Caco-2 (cell line): ENCODE results near the gene UBE2E2. TPM values are rescaled to one million over a fixed set of nuclear protein-coding genes. Genes with fewer than 3 reads are reported as not detected.

Experiments
- BruUV-seq: library from RNA; stranded (reverse); fragments of 400-500 nt; replicated peaks from 2 replicates; lab custom pipeline; 2021; lab: Mats Ljungman, UMichigan
- CTCF ChIA-PET: fragments of 300-600 bp; sonication (Branson Sonifier 250); formaldehyde crosslinking; loops from one replicate; lab custom pipeline; 2022; ENCODE audit warnings: antibody characterized with exemption; lab: Charles Lee
- POLR2A ChIA-PET: fragments of 300-600 bp; sonication (Branson Sonifier 250); formaldehyde crosslinking; loops from one replicate; lab custom pipeline; 2022; ENCODE audit warnings: antibody characterized with exemption; lab: Charles Lee
- DNase-seq, 2 experiments: peaks; one replicate each; pipeline versions ENCODE4 v3.0.0 to v3.0.0-alpha.2; 2020 to 2022
- H3K27me3 ChIP-seq: replicated peaks from 2 replicates; pipeline ENCODE4 v1.6.0; 2011; ENCODE audit warnings: low read length; ENCODE audit not compliant: control insufficient read depth, insufficient read depth
- H3K36me3 ChIP-seq: 2 replicates; pipeline ENCODE4 v1.5.1; 2011; ENCODE audit warnings: low read length; ENCODE audit not compliant: control insufficient read depth, insufficient read depth
- H3K4me1 ChIP-seq: fragments of 250-450 bp; sonication (Bioruptor Pico); 2 replicates; pipeline ENCODE4 v1.5.1; 2020; ENCODE audit warnings: mild to moderate bottlenecking
- H3K4me3 ChIP-seq: 2 replicates; pipeline ENCODE4 v1.5.1; 2011; ENCODE audit warnings: low read depth, mild to moderate bottlenecking, control low read depth, low read length
- H3K9me3 ChIP-seq: fragments of 250-450 bp; sonication (Bioruptor Pico); 2 replicates; pipeline ENCODE4 v1.5.1; 2020; ENCODE audit warnings: mild to moderate bottlenecking, moderate library complexity
- H3K27ac Mint-ChIP-seq: one replicate; pipeline ENCODE4 v1.8.0; 2022; ENCODE audit warnings: mixed read lengths; ENCODE audit not compliant: unreplicated experiment
- H3K27me3 Mint-ChIP-seq: one replicate; pipeline ENCODE4 v1.8.0; 2022; ENCODE audit warnings: mixed read lengths; ENCODE audit not compliant: insufficient read depth, unreplicated experiment
- H3K36me3 Mint-ChIP-seq: one replicate; pipeline ENCODE4 v1.8.0; 2022; ENCODE audit warnings: mild to moderate bottlenecking, mixed read lengths; ENCODE audit not compliant: insufficient read depth, unreplicated experiment
- H3K4me1 Mint-ChIP-seq: one replicate; pipeline ENCODE4 v1.8.0; 2022; ENCODE audit warnings: low read depth, mixed read lengths; ENCODE audit not compliant: unreplicated experiment
- H3K4me3 Mint-ChIP-seq: one replicate; pipeline ENCODE4 v1.8.0; 2022; ENCODE audit warnings: mild to moderate bottlenecking, moderate library complexity, mixed read lengths; ENCODE audit not compliant: unreplicated experiment
- H3K9me3 Mint-ChIP-seq: one replicate; pipeline ENCODE4 v1.8.0; 2022; ENCODE audit warnings: mixed read lengths; ENCODE audit not compliant: unreplicated experiment
- intact Hi-C: fragments of 100-400 bp; cut with micrococcal nuclease; formaldehyde crosslinking; loops from one replicate; pipeline ENCODE4 v1.10.0; 2022; ENCODE audit not compliant: unreplicated experiment
- total RNA-seq: library from RNA; stranded (reverse); gene quantifications from 2 replicates; pipeline ENCODE4 v1.2.3, GENCODE V29; 2022
- TF ChIP-seq, protein P1 (sequence below), 2 experiments: fragments of 200-600 bp in 1 of 2; IDR thresholded peaks; 1 replicate in 1 of 2; 2 replicates in 1 of 2; pipeline versions ENCODE4 v1.5.1 to v1.8.0; 2011 to 2022; ENCODE audit warnings: antibody characterized with exemption in 1 of 2, control low read depth in 1 of 2, inconsistent platforms in 1 of 2, low read depth in 1 of 2, low read length in 1 of 2, mild to moderate bottlenecking in 1 of 2, moderate library complexity in 1 of 2; ENCODE audit not compliant: insufficient read depth in 1 of 2, severe bottlenecking in 1 of 2, unreplicated experiment in 1 of 2

Gene UBE2E2
- total RNA-seq, 1 experiment from 2014 or later: 83.8 TPM

DNA sequence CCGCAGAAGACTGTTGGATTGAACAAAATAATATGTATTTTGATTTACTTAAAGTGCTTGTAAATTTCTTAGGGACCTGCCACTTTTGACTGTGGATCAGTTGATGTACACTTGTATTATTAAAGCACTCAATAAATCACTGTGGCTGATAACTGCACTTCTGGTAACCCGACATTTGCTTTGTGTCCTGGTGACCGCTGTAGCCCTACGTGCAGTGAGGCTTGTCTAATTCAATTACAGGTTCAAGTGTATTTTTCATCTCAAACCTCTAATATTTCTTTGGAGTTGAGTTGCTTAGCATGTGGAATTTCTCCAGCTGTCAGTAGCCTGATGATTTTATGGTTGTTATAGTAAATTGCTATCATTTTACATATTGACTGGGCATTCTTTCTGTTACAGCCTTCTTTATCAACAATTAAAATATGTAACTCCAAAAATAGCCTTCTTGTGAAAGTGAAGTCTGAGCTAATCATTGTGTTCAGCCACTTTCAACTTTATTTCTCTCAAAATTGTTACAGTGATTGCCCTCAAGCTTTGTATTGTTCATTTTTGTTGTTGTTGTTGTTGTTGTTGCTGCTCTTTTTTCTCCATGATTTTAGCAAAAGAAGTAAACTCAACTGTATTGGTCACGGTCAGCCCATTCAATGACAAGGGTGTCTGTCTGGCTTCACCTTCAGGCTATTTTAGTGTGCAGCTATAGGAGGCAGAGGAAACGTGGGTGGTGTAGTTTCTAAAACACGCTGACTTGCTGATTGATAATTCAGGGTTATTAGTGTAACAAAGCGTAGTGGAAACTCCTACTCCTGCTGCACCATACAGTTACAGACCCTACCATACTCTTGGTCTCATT is 387.5 kb downstream of the UBE2E2 start:
- no peaks in the 10 kb centered on the region for H3K27me3 Mint-ChIP-seq
- H3K36me3 ChIP-seq: no peaks in the 10 kb centered on the region
- no peak for DNase-seq
- no peaks in the 10 kb centered on the region for H3K27me3 ChIP-seq
- no peaks in the 10 kb centered on the region for H3K4me1 ChIP-seq
- POLR2A ChIA-PET: no interaction called here
- H3K4me3 Mint-ChIP-seq: no peak overlapping the region
- no peaks in the 10 kb centered on the region for H3K9me3 Mint-ChIP-seq
- CTCF ChIA-PET: no interaction called here
- intact Hi-C loops: no loop called here
- H3K4me3 ChIP-seq: no peak overlapping the region
- H3K27ac Mint-ChIP-seq: no peak overlapping the region
- no peaks in the 10 kb centered on the region for H3K9me3 ChIP-seq
- H3K36me3 Mint-ChIP-seq: no peaks in the 10 kb centered on the region
- no peaks in the 10 kb centered on the region for H3K4me1 Mint-ChIP-seq
- BruUV-seq: no TSS peak
- TF ChIP-seq, protein P1, sequence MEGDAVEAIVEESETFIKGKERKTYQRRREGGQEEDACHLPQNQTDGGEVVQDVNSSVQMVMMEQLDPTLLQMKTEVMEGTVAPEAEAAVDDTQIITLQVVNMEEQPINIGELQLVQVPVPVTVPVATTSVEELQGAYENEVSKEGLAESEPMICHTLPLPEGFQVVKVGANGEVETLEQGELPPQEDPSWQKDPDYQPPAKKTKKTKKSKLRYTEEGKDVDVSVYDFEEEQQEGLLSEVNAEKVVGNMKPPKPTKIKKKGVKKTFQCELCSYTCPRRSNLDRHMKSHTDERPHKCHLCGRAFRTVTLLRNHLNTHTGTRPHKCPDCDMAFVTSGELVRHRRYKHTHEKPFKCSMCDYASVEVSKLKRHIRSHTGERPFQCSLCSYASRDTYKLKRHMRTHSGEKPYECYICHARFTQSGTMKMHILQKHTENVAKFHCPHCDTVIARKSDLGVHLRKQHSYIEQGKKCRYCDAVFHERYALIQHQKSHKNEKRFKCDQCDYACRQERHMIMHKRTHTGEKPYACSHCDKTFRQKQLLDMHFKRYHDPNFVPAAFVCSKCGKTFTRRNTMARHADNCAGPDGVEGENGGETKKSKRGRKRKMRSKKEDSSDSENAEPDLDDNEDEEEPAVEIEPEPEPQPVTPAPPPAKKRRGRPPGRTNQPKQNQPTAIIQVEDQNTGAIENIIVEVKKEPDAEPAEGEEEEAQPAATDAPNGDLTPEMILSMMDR (IDR thresholded peaks at IDR 0.05; ENCODE audit: insufficient read depth in 1 of 2, low read depth in 1 of 2, low read length in 1 of 2, severe bottlenecking in 1 of 2, unreplicated experiment in 1 of 2): no peak

DNA sequence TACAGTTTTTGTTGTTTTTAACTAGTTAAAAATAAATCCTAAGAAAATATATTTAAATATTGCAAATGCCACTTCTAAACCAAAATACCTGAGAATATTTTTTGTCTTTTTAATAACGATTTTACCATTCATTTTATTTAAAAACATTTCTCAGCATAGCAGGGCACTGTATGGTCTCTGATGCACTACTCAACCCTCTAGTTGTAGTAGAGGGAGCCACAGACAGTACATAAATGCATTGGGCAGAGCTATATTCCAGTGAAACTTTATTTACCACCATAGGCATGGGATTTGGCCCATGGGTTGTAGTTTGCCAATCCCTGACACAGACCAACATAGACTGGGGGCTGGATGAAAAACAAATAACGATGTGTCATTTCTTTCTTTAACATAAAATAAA is 388.2 kb downstream of the UBE2E2 start:
- intact Hi-C loops: no loop called here
- H3K27me3 Mint-ChIP-seq: no peaks in the 10 kb centered on the region
- TF ChIP-seq, protein P1 (IDR thresholded peaks at IDR 0.05; ENCODE audit: insufficient read depth in 1 of 2, low read depth in 1 of 2, low read length in 1 of 2, severe bottlenecking in 1 of 2, unreplicated experiment in 1 of 2): no peak
- H3K27ac Mint-ChIP-seq: no peak overlapping the region
- ChIA-PET POLR2A (no interaction called here), CTCF (no interaction called here)
- H3K4me3 ChIP-seq: no peak overlapping the region
- H3K9me3 ChIP-seq: no peaks in the 10 kb centered on the region
- H3K4me3 Mint-ChIP-seq: no peak overlapping the region
- H3K4me1 Mint-ChIP-seq: no peaks in the 10 kb centered on the region
- BruUV-seq: no TSS peak
- H3K27me3 ChIP-seq: no peaks in the 10 kb centered on the region
- peaks cover under 1% of the 10 kb centered on the region for H3K9me3 Mint-ChIP-seq
- H3K36me3 ChIP-seq: no peaks in the 10 kb centered on the region
- no peaks in the 10 kb centered on the region for H3K36me3 Mint-ChIP-seq
- no peaks in the 10 kb centered on the region for H3K4me1 ChIP-seq
- DNase-seq: no peak

DNA sequence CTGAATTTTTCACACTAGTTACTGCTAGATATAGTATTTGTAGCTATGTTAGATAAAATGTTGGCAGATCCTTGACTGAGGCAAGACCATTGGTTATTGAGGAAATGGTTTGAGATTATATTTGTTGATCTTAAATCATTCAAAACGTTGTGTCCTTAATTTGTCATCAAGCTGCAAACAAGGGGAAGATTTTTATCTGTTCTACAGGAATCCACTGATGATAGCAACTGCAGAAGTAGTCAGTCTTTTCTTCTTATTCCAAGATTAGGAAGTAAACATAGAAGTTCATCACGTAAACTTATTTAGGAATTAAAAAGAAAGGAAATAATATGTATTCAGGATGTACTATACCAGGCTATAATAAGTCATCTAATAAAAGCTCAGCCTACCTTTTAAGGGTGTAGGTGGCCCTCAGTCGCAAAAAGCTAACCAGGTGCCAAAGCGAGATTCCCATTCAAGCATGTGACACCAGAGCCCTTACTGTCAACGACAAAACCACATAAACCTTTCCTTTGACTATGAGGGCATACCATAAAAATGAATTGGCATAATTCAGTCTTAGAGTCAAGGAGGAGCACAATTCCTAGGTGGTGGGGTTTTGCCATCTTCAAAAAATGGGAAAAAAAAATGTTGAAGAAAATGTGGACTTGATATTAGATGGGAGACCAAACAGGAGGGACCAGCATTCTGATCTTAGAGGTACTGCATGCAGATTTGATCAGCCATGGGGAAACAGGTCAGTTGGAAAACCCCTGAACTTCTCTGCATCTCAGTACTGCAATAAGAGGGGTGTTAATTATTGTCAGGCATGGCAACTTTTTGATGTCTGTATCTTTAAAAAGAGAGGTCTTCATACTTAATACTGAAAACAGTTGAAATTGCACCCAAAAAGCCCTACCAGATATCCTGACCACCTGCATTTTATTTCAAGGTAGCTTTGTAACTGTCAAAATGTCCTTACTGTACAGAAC is 390.1 kb downstream of the UBE2E2 start:
- no peak for DNase-seq
- no peaks in the 10 kb centered on the region for H3K4me1 Mint-ChIP-seq
- Histone ChIP-seq H3K36me3 (no peaks in the 10 kb centered on the region), H3K4me1 (no peaks in the 10 kb centered on the region), H3K27me3 (no peaks in the 10 kb centered on the region), H3K4me3 (no peak overlapping the region), H3K9me3 (no peaks in the 10 kb centered on the region)
- intact Hi-C loops: no loop called here
- CTCF ChIA-PET: no interaction called here
- BruUV-seq: no TSS peak
- H3K27ac Mint-ChIP-seq: no peak overlapping the region
- TF ChIP-seq, protein P1 (IDR thresholded peaks at IDR 0.05; ENCODE audit: insufficient read depth in 1 of 2, low read depth in 1 of 2, low read length in 1 of 2, severe bottlenecking in 1 of 2, unreplicated experiment in 1 of 2): no peak
- H3K36me3 Mint-ChIP-seq: peaks cover 7% of the 10 kb centered on the region
- no peaks in the 10 kb centered on the region for H3K27me3 Mint-ChIP-seq
- POLR2A ChIA-PET: interaction anchor here (0.6 kb wide), 1 partner anchor 125 kb away, joined by 3 read pairs; no protein-coding TSS in a partner anchor
- H3K4me3 Mint-ChIP-seq: no peak overlapping the region
- H3K9me3 Mint-ChIP-seq: peaks cover 8% of the 10 kb centered on the region
